Gastrocnemius medialis (tissue), 4 donors: Measurements from ENCODE around the gene EPHA4. TPM values are rescaled to one million over a fixed set of nuclear protein-coding genes. Genes with fewer than 3 reads are reported as not detected.

ENCODE experiments used
- ATAC-seq, 2 donors: fragments of 150-250 bp; one replicate each; pipeline ENCODE4 v1.9.1; 2016
- DNase-seq, 2 donors: peaks; one replicate each; pipeline ENCODE4 v3.0.0-alpha.2; 2019
- H3K27ac ChIP-seq, 4 donors: fragments of 200-600 bp; sonication (generic); 1 replicate in 1 of 4; 2 replicates in 3 of 4; pipeline ENCODE4 v1.5.1; 2016 to 2018; ENCODE audit warnings: mild to moderate bottlenecking in 2 of 4, moderate library complexity in 1 of 4
- H3K27me3 ChIP-seq, 3 donors: fragments of 200-600 bp; sonication (generic) in 2 of 3; 1 replicate in 1 of 3; 2 replicates in 2 of 3; pipeline versions ENCODE4 v1.5.1 to v1.6.0; 2016 to 2019; ENCODE audit warnings: mild to moderate bottlenecking in 1 of 3, moderate library complexity in 1 of 3
- H3K36me3 ChIP-seq, 2 donors: fragments of 200-600 bp; sonication (generic) in 1 of 2; one replicate each; pipeline ENCODE4 v1.5.1; 2017 to 2018
- H3K4me1 ChIP-seq, 2 donors: fragments of 200-600 bp; sonication (generic) in 1 of 2; one replicate each; pipeline ENCODE4 v1.5.1; 2016 to 2017; ENCODE audit warnings: mild to moderate bottlenecking in 2 of 2
- H3K4me3 ChIP-seq, 4 donors: fragments of 200-600 bp; sonication (generic) in 3 of 4; 1 replicate in 1 of 4; 2 replicates in 3 of 4; pipeline ENCODE4 v1.5.1; 2016 to 2019; ENCODE audit warnings: mild to moderate bottlenecking in 2 of 4
- H3K9me3 ChIP-seq, 3 donors: fragments of 200-600 bp; sonication (generic) in 2 of 3; 1 replicate in 1 of 3; 2 replicates in 2 of 3; pipeline ENCODE4 v1.5.1; 2016 to 2019
- POLR2A ChIP-seq, 2 donors: fragments of 450-650 bp; IDR thresholded peaks; one replicate each; pipeline ENCODE4 v1.6.1; 2017; ENCODE audit warnings: antibody characterized with exemption in 2 of 2, mild to moderate bottlenecking in 2 of 2, moderate library complexity in 2 of 2
- in situ Hi-C, 4 donors: fragments of 200-750 bp; cut with MboI; loops; one replicate each; pipeline versions ENCODE4 v1.15.0 to v1.8.0; 2017; ENCODE audit warnings: low sequenced_read_pairs in 4 of 4
- intact Hi-C: fragments of 100-400 bp; cut with DNase I; formaldehyde crosslinking; loops from one replicate; pipeline ENCODE4 v1.15.1; 2023; ENCODE audit warnings: low total_unique reads
- total RNA-seq, 4 donors: library from RNA; depleted of rRNA; stranded (reverse); fragments of >200 nt; gene quantifications; one replicate each; pipeline versions ENCODE4 v1.1.0 to v1.2.3, GENCODE V29; 2016
- TF ChIP-seq, protein P1 (sequence below), 5 experiments: fragments of 450-650 bp in 3 of 5; fragments of 200-600 bp in 2 of 5; sonication (generic) in 2 of 5; IDR thresholded peaks in 4 of 5; conservative IDR thresholded peaks in 1 of 5; 1 replicate in 4 of 5; 2 replicates in 1 of 5; pipeline ENCODE4 v1.5.1; 2016 to 2019; ENCODE audit warnings: antibody characterized with exemption in 5 of 5, mild to moderate bottlenecking in 3 of 5, moderate library complexity in 3 of 5

Gene EPHA4
- total RNA-seq, 4 donors from 2014 or later, result 6.3 to 18.8 (median 13.0) TPM

- Histone ChIP-seq H3K4me1 (no peaks in the 10 kb centered on the region), H3K27me3 (no peaks in the 10 kb centered on the region), H3K4me3 (no peak overlapping the region), H3K9me3 (no peaks in the 10 kb centered on the region), H3K36me3 (no peaks in the 10 kb centered on the region), H3K27ac (no peak overlapping the region)
- DNase-seq (no peak), ATAC-seq (no peak)
- TF ChIP-seq POLR2A (IDR thresholded peaks at IDR 0.05), result no peak
- TF ChIP-seq, protein P1, sequence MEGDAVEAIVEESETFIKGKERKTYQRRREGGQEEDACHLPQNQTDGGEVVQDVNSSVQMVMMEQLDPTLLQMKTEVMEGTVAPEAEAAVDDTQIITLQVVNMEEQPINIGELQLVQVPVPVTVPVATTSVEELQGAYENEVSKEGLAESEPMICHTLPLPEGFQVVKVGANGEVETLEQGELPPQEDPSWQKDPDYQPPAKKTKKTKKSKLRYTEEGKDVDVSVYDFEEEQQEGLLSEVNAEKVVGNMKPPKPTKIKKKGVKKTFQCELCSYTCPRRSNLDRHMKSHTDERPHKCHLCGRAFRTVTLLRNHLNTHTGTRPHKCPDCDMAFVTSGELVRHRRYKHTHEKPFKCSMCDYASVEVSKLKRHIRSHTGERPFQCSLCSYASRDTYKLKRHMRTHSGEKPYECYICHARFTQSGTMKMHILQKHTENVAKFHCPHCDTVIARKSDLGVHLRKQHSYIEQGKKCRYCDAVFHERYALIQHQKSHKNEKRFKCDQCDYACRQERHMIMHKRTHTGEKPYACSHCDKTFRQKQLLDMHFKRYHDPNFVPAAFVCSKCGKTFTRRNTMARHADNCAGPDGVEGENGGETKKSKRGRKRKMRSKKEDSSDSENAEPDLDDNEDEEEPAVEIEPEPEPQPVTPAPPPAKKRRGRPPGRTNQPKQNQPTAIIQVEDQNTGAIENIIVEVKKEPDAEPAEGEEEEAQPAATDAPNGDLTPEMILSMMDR (IDR thresholded peaks at IDR 0.05 in 4 of 5, conservative IDR thresholded peaks at IDR 0.05 in 1 of 5), result no peak
- in situ Hi-C loops, result loop anchor here in 2 of 4 donors (25.0 kb wide), 1 partner anchor 1859 kb away; no protein-coding TSS in a partner anchor
- intact Hi-C loops, result no loop called here
These were observed 24.1 kb upstream of the EPHA4 start for GRCh38 chr2:221596192-221596591.

GRCh38 chr2:221590861-221591365, 18.8 kb upstream of the EPHA4 start:
- in situ Hi-C loops (loop anchor here in 2 of 4 donors (25.0 kb wide), 1 partner anchor 1854 kb away; no protein-coding TSS in a partner anchor), intact Hi-C loops (no loop called here)
- TF ChIP-seq, protein P1 (IDR thresholded peaks at IDR 0.05 in 4 of 5, conservative IDR thresholded peaks at IDR 0.05 in 1 of 5), result no peak
- no peak for TF ChIP-seq POLR2A (IDR thresholded peaks at IDR 0.05)

DNA sequence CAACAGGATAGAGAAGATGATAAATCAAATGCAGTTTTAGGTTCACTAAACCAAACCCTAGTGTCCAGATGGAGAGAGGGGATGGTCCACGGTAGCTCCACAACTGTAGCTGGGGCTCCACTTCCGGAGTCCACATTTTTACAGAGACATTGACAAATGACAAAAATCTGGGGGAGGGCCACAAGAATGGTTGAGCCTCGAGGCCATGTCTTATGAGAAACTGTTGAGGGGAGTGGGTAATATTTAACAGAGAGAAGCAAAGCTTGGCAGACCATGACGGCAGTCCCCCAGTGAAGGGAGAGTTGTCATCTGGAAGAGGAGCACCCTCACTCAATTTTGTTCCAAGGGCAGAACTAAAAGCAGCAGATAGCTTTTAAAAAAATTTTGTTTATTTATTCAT, 17.6 kb upstream of the EPHA4 start:
- H3K27ac ChIP-seq, result no peak overlapping the region
- peaks cover 0 to 2% (median 0%) of the 10 kb centered on the region in 3 donors for H3K27me3 ChIP-seq
- ATAC-seq, result no peak
- no peaks in the 10 kb centered on the region for H3K4me1 ChIP-seq
- H3K4me3 ChIP-seq, result no peak overlapping the region
- no peaks in the 10 kb centered on the region for H3K9me3 ChIP-seq
- no peak for DNase-seq
- TF ChIP-seq, protein P1 (IDR thresholded peaks at IDR 0.05 in 4 of 5, conservative IDR thresholded peaks at IDR 0.05 in 1 of 5), result no peak
- TF ChIP-seq POLR2A (IDR thresholded peaks at IDR 0.05), result no peak
- H3K36me3 ChIP-seq, result no peaks in the 10 kb centered on the region
- intact Hi-C loops (no loop called here), in situ Hi-C loops (loop anchor here in 2 of 4 donors (25.0 kb wide), 1 partner anchor 1852 kb away; no protein-coding TSS in a partner anchor)

More at GRCh38 chr2:221590861-221591365, 18.8 kb upstream of the EPHA4 start:
- H3K9me3 ChIP-seq, result no peaks in the 10 kb centered on the region
- H3K27ac ChIP-seq, result no peak overlapping the region
- no peaks in the 10 kb centered on the region for H3K4me1 ChIP-seq
- no peaks in the 10 kb centered on the region for H3K36me3 ChIP-seq
- H3K27me3 ChIP-seq, result peaks cover 0 to 2% (median 0%) of the 10 kb centered on the region in 3 donors
- no peak for ATAC-seq
- H3K4me3 ChIP-seq, result no peak overlapping the region
- DNase-seq, result no peak

DNA sequence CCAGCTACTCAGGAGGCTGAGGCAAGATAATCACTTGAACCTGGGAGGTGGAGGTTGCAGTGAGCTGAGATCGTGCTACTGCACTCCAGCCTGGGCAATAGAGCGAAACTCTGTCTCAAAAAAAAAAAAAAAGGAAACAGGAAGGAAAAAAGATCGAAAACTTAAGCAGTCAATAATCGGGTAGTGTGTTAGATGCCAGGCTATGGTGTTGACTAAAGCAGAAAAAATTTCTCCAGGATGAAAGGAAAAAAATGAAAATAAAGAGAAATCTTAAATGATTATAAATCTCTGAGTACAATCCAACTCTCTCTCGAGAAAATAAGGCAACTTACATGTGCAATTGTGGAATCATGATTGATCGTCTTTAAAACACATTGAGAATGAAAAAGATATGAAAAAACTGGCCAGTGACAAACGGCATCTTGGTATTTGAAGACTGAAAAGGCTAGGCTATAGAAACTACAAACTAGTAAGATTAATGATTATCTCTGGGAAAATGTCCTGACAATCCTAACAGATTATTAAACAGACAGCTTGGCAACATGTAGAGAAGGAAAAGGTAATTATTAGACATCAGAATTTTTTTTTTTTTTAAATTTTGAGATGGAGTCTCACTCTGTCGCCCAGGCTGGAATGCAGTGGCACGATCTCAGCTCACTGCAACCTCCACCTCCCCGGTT, 16.3 kb upstream of the EPHA4 start:
- H3K4me1 ChIP-seq, result no peaks in the 10 kb centered on the region
- DNase-seq (no peak), ATAC-seq (no peak)
- TF ChIP-seq, protein P1 (IDR thresholded peaks at IDR 0.05 in 4 of 5, conservative IDR thresholded peaks at IDR 0.05 in 1 of 5), result no peak
- TF ChIP-seq POLR2A (IDR thresholded peaks at IDR 0.05), result no peak
- H3K27me3 ChIP-seq, result peaks cover 0 to 2% (median 0%) of the 10 kb centered on the region in 3 donors
- intact Hi-C loops (no loop called here), in situ Hi-C loops (loop anchor here in 2 of 4 donors (25.0 kb wide), 1 partner anchor 1851 kb away; no protein-coding TSS in a partner anchor)
- no peak overlapping the region for H3K4me3 ChIP-seq
- no peaks in the 10 kb centered on the region for H3K9me3 ChIP-seq
- H3K36me3 ChIP-seq, result no peaks in the 10 kb centered on the region
- no peak overlapping the region for H3K27ac ChIP-seq
